CD4-positive, alpha-beta T cell treated with Interleukin-2 at 100 ng/mL for 4 hours (primary cell): ENCODE measurements around the gene MAP3K14.
"Not testable (repeated sequence)": the region's sequence is repeated elsewhere in the genome, so short reads cannot be mapped to it uniquely, and the experiment has no call there.

Experiments
- DNase-seq: peaks from one replicate; pipeline ENCODE4 v3.0.0-alpha.2; 2020; ENCODE audit warnings: low spot score

Gene MAP3K14

DNA sequence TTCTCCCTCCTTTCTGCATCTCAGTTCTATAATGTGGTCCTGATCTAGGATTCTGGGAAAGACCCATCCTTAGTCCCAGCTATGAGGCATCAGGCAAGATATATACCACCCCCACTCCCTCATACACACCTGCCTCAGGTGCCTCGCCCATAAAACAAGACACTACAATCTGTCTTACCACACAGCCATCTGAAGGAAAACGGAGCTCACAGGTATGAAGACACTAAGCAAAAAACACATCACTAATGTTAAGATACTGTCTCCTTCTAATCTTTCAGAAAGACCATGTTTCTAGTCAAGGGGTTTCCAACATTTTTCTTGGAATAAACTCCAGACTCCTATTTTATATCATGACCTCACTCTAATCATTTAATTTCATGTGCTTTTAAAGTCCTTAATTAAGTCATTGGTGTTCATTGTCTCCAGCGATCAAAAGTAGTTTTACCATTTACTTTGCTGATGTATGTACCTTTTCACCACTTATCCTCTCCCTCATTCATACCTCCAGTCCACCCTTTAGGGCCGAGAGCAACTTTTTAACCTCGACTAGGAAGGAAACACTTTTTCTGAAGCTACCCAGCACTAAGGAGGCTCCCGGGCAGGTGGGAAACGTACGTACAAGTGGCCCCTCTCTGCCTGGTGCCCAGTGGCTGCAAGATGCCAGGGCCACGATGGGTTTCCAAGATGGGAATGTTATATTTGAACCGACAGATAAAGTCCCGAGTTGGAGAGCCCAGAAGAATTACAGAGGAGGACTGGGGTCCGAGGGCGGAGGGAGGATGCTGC, 979 bp downstream of the MAP3K14 start:
- DNase-seq, result peak; percentile 52

DNA sequence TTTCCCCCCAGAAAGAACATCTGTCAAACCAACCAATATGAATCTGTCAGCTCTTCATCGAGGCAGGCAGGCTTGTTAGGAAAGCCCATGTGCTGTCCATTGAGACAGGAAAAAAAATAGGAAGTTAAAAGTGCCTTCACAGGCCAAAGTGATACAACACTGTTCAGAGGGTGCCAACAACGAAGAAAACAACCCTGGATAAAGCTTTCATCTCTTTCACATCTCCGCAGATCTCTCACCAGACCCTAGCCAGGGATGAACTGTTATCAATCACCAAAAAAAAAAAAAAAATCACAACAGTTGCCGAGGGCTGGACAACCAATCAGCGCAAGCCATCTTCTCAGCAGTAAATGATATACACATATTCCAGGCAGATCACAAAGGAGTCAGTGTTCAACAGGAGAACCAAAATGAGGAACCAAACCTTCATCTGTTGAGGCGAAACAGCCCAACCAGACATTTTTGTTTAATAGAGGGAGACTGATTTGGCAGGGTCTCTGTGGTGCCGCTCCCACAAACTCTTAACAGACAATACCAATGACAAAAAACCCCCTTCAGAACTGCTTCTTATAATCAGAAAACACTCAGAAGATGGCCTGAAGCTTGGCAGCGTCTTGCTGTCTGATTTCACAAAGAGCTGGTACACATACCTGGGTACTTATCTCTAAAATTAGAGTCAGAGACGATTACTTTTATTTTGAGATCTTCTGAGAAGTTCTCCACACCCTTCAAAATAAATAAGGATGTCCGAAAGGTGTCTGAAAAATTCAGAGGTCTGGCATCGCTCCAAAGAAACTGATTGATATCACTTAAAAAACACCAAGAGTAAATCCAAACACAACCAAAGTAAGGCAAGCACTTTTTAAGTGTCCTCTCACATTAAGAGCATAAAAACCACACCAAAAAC, 1.8 kb downstream of the MAP3K14 start:
- DNase-seq, result peak; percentile 65

DNA sequence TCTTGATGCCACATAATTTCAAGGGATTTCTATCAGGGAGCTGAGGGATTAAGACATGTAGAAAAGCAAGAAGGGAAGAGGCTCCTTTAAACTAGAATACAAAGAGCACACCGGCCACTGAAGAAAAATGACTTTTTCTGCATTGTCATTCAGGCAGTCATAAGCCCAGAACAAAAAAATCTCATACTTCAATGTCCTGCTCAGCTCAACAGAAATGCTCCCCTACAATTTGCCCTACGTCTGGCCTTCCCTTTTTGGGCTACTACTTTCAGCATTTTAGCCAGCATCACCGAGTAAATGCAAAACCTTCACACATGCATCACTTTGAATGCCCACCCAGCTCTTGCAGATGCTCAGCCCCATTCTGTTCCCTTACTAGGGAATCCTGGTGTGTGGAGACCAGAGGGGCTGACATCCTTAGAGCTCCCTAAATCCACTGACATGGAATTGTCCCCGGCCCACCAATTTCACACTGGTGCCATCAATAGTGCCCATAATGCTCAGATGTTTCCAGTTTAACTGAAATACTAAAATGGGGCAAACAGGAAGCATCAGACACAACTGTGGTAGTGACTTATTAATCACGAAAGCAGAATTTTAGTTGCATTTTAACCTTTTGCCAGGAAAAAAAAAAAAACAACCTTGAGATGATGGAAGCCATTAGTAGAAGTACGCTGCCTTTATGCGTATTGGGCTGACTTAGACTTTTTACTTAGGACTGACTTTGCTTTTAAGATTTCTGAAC, 2.7 kb downstream of the MAP3K14 start:
- DNase-seq, result peak; percentile 36

DNA sequence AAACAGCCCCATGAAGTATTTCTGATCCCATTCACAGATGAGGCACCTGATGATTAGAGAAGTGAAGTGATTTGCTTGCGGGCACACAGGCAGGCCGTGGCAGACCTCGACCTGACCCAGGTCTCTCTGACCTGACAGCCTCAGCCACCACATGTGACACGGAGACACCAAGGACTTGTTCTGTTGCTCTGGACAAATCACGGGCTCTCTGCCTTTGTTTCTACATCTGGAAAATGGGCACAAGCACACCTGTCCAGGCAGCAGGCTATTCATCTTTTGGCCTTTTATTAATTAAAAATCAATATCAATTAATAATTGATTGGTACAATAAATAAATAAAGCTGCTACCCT, 3.4 kb downstream of the MAP3K14 start:
- no peak for DNase-seq

DNA sequence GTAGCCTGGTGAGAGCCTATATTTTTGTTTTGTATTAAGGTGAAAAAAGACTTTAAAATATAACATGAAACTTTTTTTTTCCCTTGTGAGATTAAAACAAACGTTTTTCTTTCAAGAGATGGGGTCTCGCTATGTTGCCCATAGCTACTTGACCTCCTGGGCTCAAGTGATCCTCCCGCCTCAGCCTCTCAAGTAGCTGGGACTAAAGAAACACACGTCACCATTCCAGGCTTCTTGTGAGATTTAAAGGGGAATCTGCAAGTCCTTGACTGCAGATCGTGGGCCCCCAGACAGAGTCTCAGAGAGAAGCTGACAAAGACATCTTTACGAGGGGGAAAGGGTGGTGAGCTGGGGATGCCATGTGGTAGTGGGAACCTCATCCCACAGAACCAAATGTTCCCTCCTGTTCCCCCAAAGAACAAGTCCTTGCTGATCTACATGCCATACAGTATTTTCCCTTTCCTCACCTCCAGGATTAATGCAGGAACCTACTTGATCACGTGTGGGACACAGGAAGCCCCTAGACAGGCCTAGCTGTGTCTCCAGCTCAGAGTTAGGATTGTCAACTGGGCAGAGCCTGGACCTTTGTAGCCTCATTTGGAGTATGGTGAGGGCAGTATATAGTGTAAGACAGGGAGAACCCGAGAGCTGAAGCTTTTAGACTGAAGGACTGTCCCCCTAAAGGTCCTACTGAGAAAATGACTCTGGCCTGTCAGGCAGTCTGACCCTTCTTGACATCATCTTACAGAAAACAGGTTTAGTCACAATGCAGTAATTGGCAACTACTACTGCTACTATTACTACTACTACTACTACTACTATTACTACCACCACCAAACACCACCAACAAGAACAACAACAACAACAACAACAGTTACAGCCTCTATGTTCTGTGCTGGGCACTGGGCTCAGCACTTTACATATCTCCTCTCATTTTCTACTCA, 4.1 kb downstream of the MAP3K14 start:
- DNase-seq, result no peak

DNA sequence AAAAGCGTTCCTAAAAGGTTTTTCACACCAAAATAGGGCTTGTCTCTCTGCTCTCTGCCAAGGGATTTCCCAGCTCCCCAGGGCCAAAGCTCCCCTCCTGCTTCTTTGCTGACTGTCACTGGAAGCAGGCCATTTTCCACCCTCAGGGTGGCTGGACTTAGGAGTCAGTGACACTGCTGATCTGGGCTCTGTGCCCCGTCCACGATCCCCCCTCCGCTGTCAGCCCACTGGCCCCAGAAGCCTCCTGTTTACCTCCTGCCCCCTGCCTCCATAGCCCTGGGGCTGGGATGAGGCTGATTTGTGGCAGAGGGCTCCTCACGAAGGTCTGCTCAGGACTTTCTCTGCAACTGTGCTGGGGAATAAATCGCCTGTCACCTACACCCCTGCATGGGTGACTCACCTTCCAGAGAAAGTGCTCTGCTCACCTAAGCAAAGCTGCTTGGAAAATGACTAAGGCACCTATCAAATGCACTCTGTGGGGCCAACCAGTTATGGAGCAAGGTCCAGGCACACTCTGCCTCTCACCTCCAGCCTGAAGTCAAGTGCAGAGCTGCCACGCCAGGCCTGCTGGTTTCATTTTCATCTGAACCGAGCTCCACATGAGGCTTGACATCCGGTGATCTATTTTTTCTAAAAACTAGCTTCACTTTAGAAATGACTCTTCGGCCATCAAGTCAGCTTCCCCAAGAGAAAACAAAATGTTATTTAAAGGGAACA, 4.9 kb downstream of the MAP3K14 start:
- peak; percentile 91 for DNase-seq

DNA sequence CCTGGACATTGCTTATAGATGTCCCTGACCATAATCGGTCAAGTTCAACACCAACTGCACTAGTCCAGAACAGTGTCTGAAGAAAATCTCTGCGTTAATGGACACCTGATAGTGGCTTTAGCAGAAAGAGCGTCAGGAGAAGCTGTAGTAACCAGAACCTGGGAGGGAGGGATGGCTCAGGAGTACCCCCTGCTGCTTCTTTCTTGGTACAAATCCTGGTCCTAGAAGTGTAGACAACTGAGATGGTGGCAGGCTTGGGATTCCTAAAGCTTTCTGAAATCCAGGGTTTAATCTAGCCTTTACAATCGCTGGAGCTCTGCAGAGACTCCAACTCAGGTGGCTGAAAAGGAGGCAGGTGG, 5.4 kb downstream of the MAP3K14 start:
- no peak for DNase-seq

DNA sequence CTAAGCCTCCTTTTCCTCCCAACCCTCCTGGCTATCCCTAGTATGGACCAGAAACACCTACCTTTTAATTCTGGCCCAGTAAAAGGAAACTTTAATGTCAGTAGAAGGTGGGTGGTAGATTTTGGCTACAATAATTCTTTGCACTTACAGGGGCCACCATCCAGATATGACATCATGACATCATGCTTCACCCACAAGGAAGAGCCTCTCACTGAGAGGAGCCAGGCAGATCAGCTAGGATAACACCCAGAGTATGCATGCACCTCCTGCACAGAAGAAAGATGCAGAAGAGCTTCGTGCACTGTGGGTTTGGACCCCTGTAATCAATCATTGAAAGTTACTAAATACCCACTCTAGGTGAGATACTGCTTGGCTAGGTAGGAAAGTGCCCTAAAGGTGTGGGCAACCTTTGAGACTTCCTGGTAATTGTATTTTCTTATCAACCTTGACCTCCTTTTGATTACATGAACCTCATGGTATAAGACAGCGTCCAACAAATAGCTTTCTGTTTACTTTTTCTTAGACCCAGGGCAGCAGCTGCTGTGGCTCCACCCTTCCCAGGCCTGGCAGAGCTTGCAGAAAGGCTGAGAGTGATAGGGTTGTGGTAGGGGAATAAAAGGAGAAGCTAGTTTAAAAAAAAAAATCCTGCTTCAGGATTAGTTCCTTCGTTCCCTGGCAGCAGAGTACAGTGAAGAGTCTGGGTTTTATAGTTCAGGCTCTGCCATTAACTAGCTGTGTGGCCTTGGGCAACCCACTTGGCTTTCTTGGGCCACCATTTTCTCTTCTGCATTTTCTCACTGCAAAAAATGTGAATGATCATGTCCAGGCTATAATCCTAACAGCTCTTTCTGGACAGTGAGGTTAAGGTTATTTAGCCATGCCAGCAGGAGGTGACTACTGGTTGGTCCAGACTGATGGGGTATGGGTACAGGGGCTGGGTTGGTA, 6.2 kb downstream of the MAP3K14 start:
- no peak for DNase-seq

DNA sequence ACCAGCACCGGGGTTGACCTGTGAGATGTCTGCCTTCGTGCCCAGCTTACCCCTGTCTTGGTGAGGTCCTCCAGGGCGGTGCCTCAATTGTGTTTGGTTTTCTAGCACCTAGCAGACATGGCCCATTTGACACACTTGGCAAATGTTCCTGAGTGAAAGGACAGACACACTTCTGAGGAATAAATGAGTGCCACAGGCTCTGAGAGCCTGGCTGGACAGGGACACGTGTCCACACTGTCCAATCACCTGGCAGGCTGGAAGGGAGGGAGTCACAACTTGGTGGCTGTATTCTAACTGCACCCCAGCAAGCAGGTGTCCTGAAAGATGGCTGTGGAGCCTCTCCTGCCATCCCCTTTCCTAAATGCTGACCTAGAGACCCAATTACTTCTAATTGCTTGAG, 7.4 kb downstream of the MAP3K14 start:
- no peak for DNase-seq

DNA sequence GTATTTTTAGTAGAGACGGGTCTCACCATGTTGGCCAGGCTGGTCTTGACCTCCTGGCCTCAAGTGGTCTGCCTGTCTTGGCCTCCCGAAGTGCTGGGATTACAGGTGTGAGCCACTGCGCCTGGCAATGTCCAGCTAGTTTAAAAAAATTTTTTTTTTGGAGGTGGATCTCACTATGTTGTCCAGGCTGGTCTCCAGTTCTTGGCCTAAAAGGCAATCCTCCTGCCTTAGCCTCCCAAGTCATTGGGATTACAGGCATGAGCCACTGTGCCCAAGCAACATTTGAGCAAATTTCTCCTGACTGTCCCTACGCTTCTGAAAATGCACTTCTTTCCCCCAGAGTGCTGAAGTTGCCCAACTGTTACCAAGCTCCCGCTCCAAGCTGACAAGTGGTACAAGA, 8.0 kb downstream of the MAP3K14 start:
- no peak for DNase-seq

DNA sequence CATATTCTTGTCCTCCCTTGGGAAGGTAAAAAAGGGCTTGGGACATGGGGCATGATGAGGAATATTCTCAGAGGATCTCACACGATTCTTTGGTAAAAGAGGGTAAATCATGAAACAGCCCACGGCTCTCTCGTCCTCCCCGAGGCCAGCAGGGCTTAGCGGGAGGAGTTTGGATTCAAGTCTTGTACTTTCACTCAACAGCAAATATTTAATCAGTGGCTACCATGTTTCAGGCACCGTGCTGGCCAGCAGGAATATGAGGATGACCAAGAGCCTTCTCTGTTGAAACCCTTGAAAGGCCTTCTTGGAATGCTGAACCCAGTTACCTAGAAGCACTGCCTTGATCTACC, 8.8 kb downstream of the MAP3K14 start:
- no peak for DNase-seq

DNA sequence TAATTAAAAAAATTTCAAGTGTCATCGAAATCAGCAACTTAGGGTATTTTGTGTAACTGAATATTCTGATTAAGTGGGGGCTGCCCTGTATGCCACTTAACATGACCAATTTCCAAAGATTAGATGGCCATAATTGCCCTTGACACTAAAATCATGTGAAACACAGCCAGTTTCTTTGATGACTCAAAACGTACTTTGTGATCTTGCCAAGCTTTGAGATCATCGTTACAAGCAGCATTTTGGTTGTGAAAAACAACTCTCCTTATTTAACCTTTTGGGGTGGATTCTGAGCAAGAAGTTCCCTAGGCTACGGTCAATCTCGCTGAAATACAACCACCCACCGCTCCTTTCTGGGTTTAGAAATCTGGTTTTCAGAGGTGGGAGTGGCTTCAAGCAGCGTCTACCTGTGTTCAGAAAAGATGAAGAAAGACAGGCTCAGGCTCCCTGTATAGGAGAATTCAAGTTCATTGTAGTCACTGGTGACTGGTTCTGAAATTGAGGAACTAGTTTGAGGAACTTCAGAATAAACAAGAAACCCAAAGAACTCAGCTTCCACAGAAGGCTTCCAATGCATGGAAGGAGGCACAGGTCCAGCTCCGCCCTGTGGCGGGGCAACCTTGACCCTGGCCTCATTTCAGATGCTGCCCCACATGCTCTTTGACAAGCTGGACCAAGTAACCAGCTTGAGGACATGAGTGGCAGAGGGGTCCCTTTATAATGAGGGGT, 9.4 kb downstream of the MAP3K14 start:
- peak; percentile 68 for DNase-seq

DNA sequence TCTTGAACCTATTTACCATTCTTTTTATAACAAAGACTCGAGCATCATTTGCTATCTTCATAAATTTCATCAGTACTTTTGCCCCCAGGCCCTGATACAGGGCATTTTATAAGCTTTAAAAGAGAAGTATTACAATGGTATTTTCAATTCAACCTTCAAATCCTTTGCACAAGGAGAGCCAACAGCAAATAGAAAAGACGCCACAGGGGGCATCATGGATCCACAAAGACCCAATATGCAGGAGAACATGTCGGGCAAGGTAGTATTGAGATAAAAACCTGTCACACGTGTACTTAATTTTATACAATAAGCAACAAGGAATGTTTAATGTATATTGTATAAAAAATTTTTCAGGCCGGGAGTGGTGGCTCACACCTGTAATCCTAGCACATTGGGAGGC, 10.2 kb downstream of the MAP3K14 start:
- no peak for DNase-seq

DNA sequence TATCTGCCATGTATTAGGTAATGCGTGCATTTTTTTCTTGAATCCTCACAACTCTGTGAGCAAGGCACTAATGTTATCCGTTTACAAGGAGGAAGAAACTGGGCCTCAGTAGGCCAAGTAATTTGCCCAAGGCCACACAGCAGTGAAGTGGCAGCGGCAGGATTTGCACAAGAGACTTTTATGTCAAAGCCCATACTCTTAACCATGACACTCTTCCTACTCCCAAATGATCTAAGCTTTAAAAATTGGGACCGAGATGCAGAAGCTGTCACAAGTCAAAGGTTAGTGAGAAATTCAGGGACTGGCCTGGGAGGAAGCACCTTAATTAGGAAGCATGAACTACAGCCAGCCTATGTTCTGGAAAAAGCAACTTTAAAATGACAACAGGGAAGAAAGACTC, 10.7 kb downstream of the MAP3K14 start:
- DNase-seq, result no peak

DNA sequence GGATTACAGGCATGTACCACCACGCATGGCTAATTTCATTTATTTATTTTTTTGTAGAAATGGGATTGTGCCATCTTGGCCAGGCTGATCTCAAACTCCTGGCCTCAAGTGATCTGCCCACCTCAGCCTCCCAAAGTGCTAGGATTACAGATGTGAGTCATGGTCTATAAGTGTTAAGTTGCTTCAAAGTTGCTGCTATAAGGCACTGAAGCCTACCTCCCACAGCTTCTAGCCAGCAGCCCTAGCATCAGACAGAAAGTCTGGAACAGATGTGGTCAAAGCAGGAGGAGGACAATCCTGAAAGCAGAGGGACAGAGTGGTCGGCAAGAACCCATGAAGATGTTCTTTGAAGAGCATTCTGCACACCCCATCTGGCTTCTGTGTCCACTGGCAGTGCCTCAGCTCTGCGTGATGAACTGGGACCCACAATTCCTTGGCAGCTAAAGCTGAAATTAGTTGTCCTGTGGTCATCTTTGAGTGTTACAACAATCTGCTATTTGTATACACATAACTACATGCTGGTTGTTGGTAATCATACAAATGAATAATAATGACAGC, 11.2 kb downstream of the MAP3K14 start:
- DNase-seq, result no peak

DNA sequence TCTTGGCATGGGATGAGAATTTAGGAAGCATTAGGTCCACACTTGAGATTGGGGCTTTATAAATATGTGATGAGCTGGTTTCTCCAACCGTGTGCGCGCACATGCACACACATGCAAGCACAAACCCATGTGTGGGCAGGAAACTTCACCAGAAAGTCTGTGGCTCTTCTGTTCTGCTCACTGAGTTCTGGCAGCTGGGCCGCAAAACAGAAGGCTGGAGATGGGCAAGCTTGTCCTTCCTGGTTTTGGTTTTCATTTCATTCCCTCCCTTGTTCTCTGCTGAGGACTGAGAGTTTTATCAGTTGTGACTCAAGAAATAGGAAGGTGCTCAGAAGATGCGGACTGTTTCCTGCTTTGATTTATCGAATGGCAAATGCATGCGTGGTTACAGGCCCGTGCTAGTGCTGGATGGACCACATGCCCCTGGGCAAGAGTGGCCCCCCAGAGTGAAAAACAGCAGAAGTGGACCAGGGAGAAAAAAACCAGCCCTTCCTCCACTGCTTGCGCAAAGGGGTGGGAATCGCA, 14.1 kb downstream of the MAP3K14 start:
- no peak for DNase-seq

DNA sequence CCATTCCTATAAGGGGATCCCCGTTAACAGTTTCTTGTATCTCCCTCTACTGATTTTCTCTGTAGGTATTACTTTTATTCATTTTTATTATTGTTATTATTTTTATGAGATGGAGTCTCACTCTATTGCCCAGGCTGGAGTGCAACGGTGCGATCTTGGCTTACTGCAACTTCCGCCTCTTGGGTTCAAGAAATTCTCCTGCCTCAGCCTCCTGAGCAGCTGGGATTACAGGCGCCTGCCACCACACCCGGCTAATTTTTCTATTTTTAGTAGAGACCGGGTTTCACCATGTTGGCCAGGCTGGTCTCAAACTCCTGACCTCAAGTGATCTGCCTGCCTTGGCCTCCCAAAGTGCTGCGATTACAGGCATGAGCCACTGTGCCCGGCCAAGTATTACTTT, 14.6 kb downstream of the MAP3K14 start:
- not testable (repeated sequence) for DNase-seq

DNA sequence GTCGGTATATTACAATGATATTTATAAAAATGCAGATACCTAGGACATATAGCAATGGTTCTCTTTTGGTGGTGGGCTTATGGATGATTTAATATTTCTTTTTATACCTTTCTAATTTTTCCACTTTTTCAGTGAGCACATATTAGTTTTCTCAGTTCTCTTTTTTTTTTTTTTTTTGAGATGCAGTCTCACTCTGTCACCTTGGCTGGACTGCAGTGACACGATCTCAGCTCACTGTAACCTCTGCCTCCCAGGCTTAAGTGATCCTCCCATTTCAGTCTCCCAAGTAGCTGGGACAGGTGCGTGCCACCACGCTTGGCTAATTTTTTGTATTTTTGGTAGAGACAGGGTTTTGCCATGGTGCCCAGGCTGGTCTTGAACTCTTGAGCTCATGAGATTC, 15.1 kb downstream of the MAP3K14 start:
- no peak for DNase-seq
